ENCODE data around the gene NIPSNAP2.

- no peak for TF ChIP-seq CTCF (IDR thresholded peaks at IDR 0.05 in 4 of 5, conservative IDR thresholded peaks at IDR 0.05 in 1 of 5)
- TF ChIP-seq POLR2A (IDR thresholded peaks at IDR 0.05), result no peak
Measured at GRCh38 chr7:55965100-55965470, 700 bp downstream of the NIPSNAP2 start.
